GM23338 (cell line): Measurements from ENCODE around the gene GALNT9. TPM values are rescaled to one million over a fixed set of nuclear protein-coding genes. Genes with fewer than 3 reads are reported as not detected.

Experiments used
- ATAC-seq: fragments of 200-7000 bp; cut with Tn5 transposase; 3 replicates; pipeline ENCODE4 v1.9.1; 2020
- DNase-seq: peaks from one replicate; pipeline ENCODE4 v3.0.0-alpha.2; 2015; ENCODE audit warnings: low spot score
- H2AFZ ChIP-seq: fragments of 200-600 bp; sonication (generic); 2 replicates; pipeline ENCODE4 v1.8.0; 2016; ENCODE audit warnings: antibody characterized with exemption, mild to moderate bottlenecking, moderate library complexity
- H3F3A ChIP-seq: fragments of 200-600 bp; sonication (generic); replicated peaks from 2 replicates; pipeline ENCODE4 v1.8.0; 2017; ENCODE audit warnings: antibody characterized with exemption, mixed run types, low read depth
- H3K27ac ChIP-seq: fragments of 200-600 bp; sonication (generic); 2 replicates; pipeline ENCODE4 v1.6.1; 2016; ENCODE audit warnings: low read depth
- H3K27me3 ChIP-seq: fragments of 200-600 bp; sonication (generic); 2 replicates; pipeline ENCODE4 v1.8.0; 2016; ENCODE audit warnings: mild to moderate bottlenecking, mixed run types, moderate library complexity; ENCODE audit not compliant: insufficient read depth
- H3K36me3 ChIP-seq: fragments of 200-600 bp; sonication (generic); 2 replicates; pipeline ENCODE4 v1.8.0; 2016; ENCODE audit warnings: mild to moderate bottlenecking; ENCODE audit not compliant: insufficient read depth
- H3K4me1 ChIP-seq: fragments of 200-600 bp; sonication (generic); 2 replicates; pipeline ENCODE4 v1.8.0; 2016; ENCODE audit warnings: mild to moderate bottlenecking, moderate library complexity; ENCODE audit not compliant: insufficient read depth
- H3K4me2 ChIP-seq: fragments of 200-600 bp; sonication (generic); 2 replicates; pipeline ENCODE4 v1.7.1; 2017; ENCODE audit warnings: mixed run types
- H3K4me3 ChIP-seq: fragments of 200-600 bp; sonication (generic); 2 replicates; pipeline ENCODE4 v1.6.1; 2016; ENCODE audit warnings: mixed run types
- H3K79me2 ChIP-seq: fragments of 200-600 bp; sonication (generic); replicated peaks from 2 replicates; pipeline ENCODE4 v1.8.0; 2017; ENCODE audit warnings: mild to moderate bottlenecking; ENCODE audit not compliant: insufficient read depth
- H3K9me2 ChIP-seq: fragments of 200-600 bp; sonication (generic); 2 replicates; pipeline ENCODE4 v1.8.0; 2017; ENCODE audit not compliant: insufficient read depth
- H4K20me1 ChIP-seq: fragments of 200-600 bp; sonication (generic); replicated peaks from 2 replicates; pipeline ENCODE4 v1.8.0; 2017; ENCODE audit warnings: mild to moderate bottlenecking; ENCODE audit not compliant: insufficient read depth
- H3K27ac Mint-ChIP-seq: 2 replicates; pipeline ENCODE4 v1.8.0; 2020; ENCODE audit warnings: inconsistent platforms, mild to moderate bottlenecking, moderate library complexity, mixed read lengths
- H3K27me3 Mint-ChIP-seq: 3 replicates; pipeline ENCODE4 v1.8.0; 2022; ENCODE audit warnings: low read depth, mild to moderate bottlenecking, moderate library complexity, mixed read lengths, inconsistent platforms; ENCODE audit not compliant: insufficient read depth, poor library complexity
- H3K36me3 Mint-ChIP-seq: 3 replicates; pipeline ENCODE4 v1.8.0; 2021; ENCODE audit warnings: low read depth, mild to moderate bottlenecking, inconsistent platforms, moderate library complexity, mixed read lengths
- H3K4me1 Mint-ChIP-seq: 3 replicates; pipeline ENCODE4 v1.8.0; 2020; ENCODE audit warnings: mild to moderate bottlenecking, inconsistent platforms, mixed read lengths
- H3K4me3 Mint-ChIP-seq: 3 replicates; pipeline ENCODE4 v1.8.0; 2021; ENCODE audit warnings: moderate library complexity, mild to moderate bottlenecking, inconsistent platforms, mixed read lengths
- H3K9me3 Mint-ChIP-seq: 3 replicates; pipeline ENCODE4 v1.8.0; 2020; ENCODE audit warnings: moderate library complexity, mild to moderate bottlenecking, inconsistent platforms, mixed read lengths
- CTCF ChIP-seq, 2 experiments: fragments of 200-600 bp in 1 of 2; sonication (generic) in 1 of 2; conservative IDR thresholded peaks; 2 replicates each; pipeline versions ENCODE4 v1.5.1 to v1.6.1; 2016 to 2017; ENCODE audit warnings: antibody characterized with exemption in 2 of 2, low read depth in 2 of 2, mild to moderate bottlenecking in 2 of 2, moderate library complexity in 1 of 2
- ETS1 ChIP-seq: IDR thresholded peaks from 2 replicates; pipeline ENCODE4 v1.6.1; 2016; ENCODE audit warnings: antibody characterized with exemption
- EZH2 ChIP-seq: fragments of 200-600 bp; sonication (generic); IDR thresholded peaks from one replicate; pipeline ENCODE4 v1.8.0; 2017; ENCODE audit warnings: antibody characterized with exemption, mild to moderate bottlenecking, low read depth; ENCODE audit not compliant: unreplicated experiment
- EZH2phosphoT487 ChIP-seq: fragments of 200-600 bp; sonication (generic); IDR thresholded peaks from one replicate; pipeline ENCODE4 v1.8.1; 2018; ENCODE audit warnings: antibody characterized with exemption; ENCODE audit not compliant: unreplicated experiment
- JUNB ChIP-seq: IDR thresholded peaks from one replicate; pipeline ENCODE4 v1.6.1; 2016; ENCODE audit warnings: antibody characterized with exemption; ENCODE audit not compliant: unreplicated experiment
- NANOG ChIP-seq: IDR thresholded peaks from 2 replicates; pipeline ENCODE4 v1.6.1; 2016; ENCODE audit warnings: antibody characterized with exemption, borderline replicate concordance
- POLR2AphosphoS5 ChIP-seq: IDR thresholded peaks from 2 replicates; pipeline ENCODE4 v1.6.1; 2016; ENCODE audit warnings: antibody characterized with exemption, low read depth
- REST ChIP-seq: IDR thresholded peaks from one replicate; pipeline ENCODE4 v1.6.1; 2018; ENCODE audit warnings: antibody characterized with exemption; ENCODE audit not compliant: unreplicated experiment
- STAT1 ChIP-seq: IDR thresholded peaks from one replicate; pipeline ENCODE4 v1.6.1; 2016; ENCODE audit warnings: antibody characterized with exemption; ENCODE audit not compliant: unreplicated experiment
- ZNF114 ChIP-seq: fragments of 250-450 bp; sonication (Bioruptor Pico); IDR thresholded peaks from 2 replicates; pipeline ENCODE4 v1.5.0; 2020; ENCODE audit warnings: mild to moderate bottlenecking, moderate library complexity
- ZNF331 ChIP-seq: fragments of 250-450 bp; sonication (Bioruptor Pico); IDR thresholded peaks from 2 replicates; pipeline ENCODE4 v1.5.0; 2020; ENCODE audit warnings: low read depth, mild to moderate bottlenecking, moderate library complexity
- polyA plus RNA-seq: library from polyadenylated mRNA; unstranded; fragments of >200 nt; fragmentation: Nextera tagmentation; extraction: Ambion mirVana; gene quantifications from 2 replicates; pipeline ENCODE4 v1.2.1, GENCODE V29; 2016
- total RNA-seq: library from RNA; depleted of rRNA; stranded (reverse); fragments of >200 nt; shearing (Covaris generic); gene quantifications from 2 replicates; pipeline ENCODE4 v1.2.3, GENCODE V29; 2014

The GALNT9 gene
- total and polyA plus RNA-seq, 2 experiments from 2014 or later: 0.81 to 2.5 TPM

- H3F3A ChIP-seq: peaks cover 7% of the 10 kb centered on the region
- peaks cover 26% of the 10 kb centered on the region for H3K27me3 Mint-ChIP-seq
- H3K27me3 ChIP-seq: no peaks in the 10 kb centered on the region
- H3K4me2 ChIP-seq: no peak overlapping the region
- H3K4me3 ChIP-seq: no peak overlapping the region
- no peaks in the 10 kb centered on the region for H4K20me1 ChIP-seq
- no peak overlapping the region for H3K4me3 Mint-ChIP-seq
- no peak overlapping the region for H3K27ac Mint-ChIP-seq
- H3K9me3 Mint-ChIP-seq: peaks cover 19% of the 10 kb centered on the region
- H3K4me1 Mint-ChIP-seq: peaks cover 5% of the 10 kb centered on the region; the same call in 1 of the 3 replicates
- no peak for ATAC-seq
- H2AFZ ChIP-seq: no peak overlapping the region
- DNase-seq: no peak
- H3K27ac ChIP-seq: no peak overlapping the region
- TF ChIP-seq EZH2 (no peak), ZNF114 (CRISPR knock-in tag) (no peak), POLR2AphosphoS5 (no peak), NANOG (no peak), ZNF331 (CRISPR knock-in tag) (no peak)
- no peaks in the 10 kb centered on the region for H3K4me1 ChIP-seq
- no peaks in the 10 kb centered on the region for H3K36me3 ChIP-seq
- no peaks in the 10 kb centered on the region for H3K9me2 ChIP-seq
- no peaks in the 10 kb centered on the region; the same call in 1 of the 3 replicates for H3K36me3 Mint-ChIP-seq
- H3K79me2 ChIP-seq: no peaks in the 10 kb centered on the region
Measured at GRCh38 chr12:132239796-132240668, 89.4 kb downstream of the GALNT9 start.

- H3F3A ChIP-seq: peaks cover 7% of the 10 kb centered on the region
- Mint-ChIP-seq H3K27me3 (peaks cover 23% of the 10 kb centered on the region), H3K27ac (no peak overlapping the region), H3K9me3 (peaks cover 19% of the 10 kb centered on the region), H3K4me3 (no peak overlapping the region), H3K4me1 (peaks cover 5% of the 10 kb centered on the region; the same call in 1 of the 3 replicates), H3K36me3 (no peaks in the 10 kb centered on the region; the same call in 1 of the 3 replicates)
- no peaks in the 10 kb centered on the region for H3K36me3 ChIP-seq
- ATAC-seq (no peak), DNase-seq (no peak)
- no peaks in the 10 kb centered on the region for H3K79me2 ChIP-seq
- no peak overlapping the region for H2AFZ ChIP-seq
- no peak overlapping the region for H3K4me3 ChIP-seq
- TF ChIP-seq ETS1 (no peak), EZH2 (no peak), STAT1 (no peak), JUNB (no peak), ZNF114 (CRISPR knock-in tag) (no peak)
- H3K4me2 ChIP-seq: no peak overlapping the region
- H3K27ac ChIP-seq: no peak overlapping the region
- no peaks in the 10 kb centered on the region for H4K20me1 ChIP-seq
- no peaks in the 10 kb centered on the region for H3K27me3 ChIP-seq
- H3K4me1 ChIP-seq: no peaks in the 10 kb centered on the region
- no peaks in the 10 kb centered on the region for H3K9me2 ChIP-seq
Measured at GRCh38 chr12:132239392-132239791, 90.0 kb downstream of the GALNT9 start.

- DNase-seq (no peak), ATAC-seq (no peak)
- no peak overlapping the region for H2AFZ ChIP-seq
- H3K4me3 ChIP-seq: no peak overlapping the region
- no peaks in the 10 kb centered on the region for H3K36me3 ChIP-seq
- H3K36me3 Mint-ChIP-seq: no peaks in the 10 kb centered on the region; the same call in 1 of the 3 replicates
- H3K27ac ChIP-seq: no peak overlapping the region
- peaks cover 7% of the 10 kb centered on the region for H3F3A ChIP-seq
- H3K79me2 ChIP-seq: no peaks in the 10 kb centered on the region
- H3K4me1 ChIP-seq: no peaks in the 10 kb centered on the region
- peaks cover 23% of the 10 kb centered on the region for H3K27me3 Mint-ChIP-seq
- H3K27me3 ChIP-seq: no peaks in the 10 kb centered on the region
- peaks cover 19% of the 10 kb centered on the region for H3K9me3 Mint-ChIP-seq
- H4K20me1 ChIP-seq: no peaks in the 10 kb centered on the region
- peaks cover 4% of the 10 kb centered on the region; the same call in 1 of the 3 replicates for H3K4me1 Mint-ChIP-seq
- no peaks in the 10 kb centered on the region for H3K9me2 ChIP-seq
- no peak overlapping the region for H3K27ac Mint-ChIP-seq
- H3K4me3 Mint-ChIP-seq: no peak overlapping the region
- no peak overlapping the region for H3K4me2 ChIP-seq
- no peak for TF ChIP-seq EZH2
- TF ChIP-seq CTCF (conservative IDR thresholded peaks at IDR 0.05; ENCODE audit: low read depth in 2 of 2): no peak
- no peak for TF ChIP-seq NANOG
- no peak for TF ChIP-seq REST
- no peak for TF ChIP-seq POLR2AphosphoS5
- no peak for TF ChIP-seq EZH2phosphoT487
- no peak for TF ChIP-seq ZNF331 (CRISPR knock-in tag)
Measured at GRCh38 chr12:132238884-132239283, 90.5 kb downstream of the GALNT9 start.
